Measurements from ENCODE around the gene LETM1. TPM values are rescaled to one million over a fixed set of nuclear protein-coding genes. Genes with fewer than 3 reads are reported as not detected.

Gene LETM1
- total and polyA plus RNA-seq, 2 donors (not counting 1 experiment from before 2014, with no cell fraction given): 28.5 to 45.1 TPM

- no peaks in the 10 kb centered on the region for H3K9me3 ChIP-seq (ENCODE audit: control extremely low read depth in 1 of 3, control insufficient read depth in 2 of 3, insufficient read depth in 1 of 3, low read length in 2 of 3)
- WGBS (ENCODE audit: insufficient coverage): 83% methylated on average over 10 of the region's 11 CpGs
- intact Hi-C loops (cut with micrococcal nuclease): no loop called here
- no peak overlapping the region for H3K9ac ChIP-seq (ENCODE audit: low read length)
- no peaks in the 10 kb centered on the region for H3K36me3 ChIP-seq (replicated peaks in 1 of 2; ENCODE audit: control extremely low read depth in 1 of 2, control insufficient read depth in 1 of 2, extremely low read depth in 1 of 2, insufficient read depth in 2 of 2, low read length in 1 of 2)
- H3K4me1 ChIP-seq (ENCODE audit: control insufficient read depth in 2 of 2, insufficient read depth in 2 of 2, low read length in 2 of 2): no peaks in the 10 kb centered on the region
- Mint-ChIP-seq H3K4me1 (no peaks in the 10 kb centered on the region), H3K27ac (no peak overlapping the region), H3K9me3 (ENCODE audit: insufficient read depth) (no peaks in the 10 kb centered on the region), H3K27me3 (no peaks in the 10 kb centered on the region), H3K4me3 (no peak overlapping the region)
- no peak overlapping the region for H2AFZ ChIP-seq (ENCODE audit: insufficient read depth, low read depth, low read length, poor library complexity, severe bottlenecking)
- H4K20me1 ChIP-seq (ENCODE audit: control insufficient read depth, insufficient read depth, low read length, poor library complexity, severe bottlenecking): peaks cover 9% of the 10 kb centered on the region
- H3K27ac ChIP-seq (ENCODE audit: low read length in 2 of 2): no peak overlapping the region
- ChIA-PET POLR2A (no interaction called here), CTCF (interaction anchor here (1.0 kb wide), 1 partner anchor 113 kb away, joined by 4 read pairs; no protein-coding TSS in a partner anchor)
- no peak for TF ChIP-seq EZH2 (IDR thresholded peaks at IDR 0.05; ENCODE audit: borderline replicate concordance, insufficient read depth, low read depth, low read length, poor library complexity, severe bottlenecking)
- TF ChIP-seq, protein P1, sequence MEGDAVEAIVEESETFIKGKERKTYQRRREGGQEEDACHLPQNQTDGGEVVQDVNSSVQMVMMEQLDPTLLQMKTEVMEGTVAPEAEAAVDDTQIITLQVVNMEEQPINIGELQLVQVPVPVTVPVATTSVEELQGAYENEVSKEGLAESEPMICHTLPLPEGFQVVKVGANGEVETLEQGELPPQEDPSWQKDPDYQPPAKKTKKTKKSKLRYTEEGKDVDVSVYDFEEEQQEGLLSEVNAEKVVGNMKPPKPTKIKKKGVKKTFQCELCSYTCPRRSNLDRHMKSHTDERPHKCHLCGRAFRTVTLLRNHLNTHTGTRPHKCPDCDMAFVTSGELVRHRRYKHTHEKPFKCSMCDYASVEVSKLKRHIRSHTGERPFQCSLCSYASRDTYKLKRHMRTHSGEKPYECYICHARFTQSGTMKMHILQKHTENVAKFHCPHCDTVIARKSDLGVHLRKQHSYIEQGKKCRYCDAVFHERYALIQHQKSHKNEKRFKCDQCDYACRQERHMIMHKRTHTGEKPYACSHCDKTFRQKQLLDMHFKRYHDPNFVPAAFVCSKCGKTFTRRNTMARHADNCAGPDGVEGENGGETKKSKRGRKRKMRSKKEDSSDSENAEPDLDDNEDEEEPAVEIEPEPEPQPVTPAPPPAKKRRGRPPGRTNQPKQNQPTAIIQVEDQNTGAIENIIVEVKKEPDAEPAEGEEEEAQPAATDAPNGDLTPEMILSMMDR (IDR thresholded peaks at IDR 0.05): no peak
- ATAC-seq (ENCODE audit: low read depth) (no peak), DNase-seq (no peak)
- H3K4me2 ChIP-seq (replicated peaks; ENCODE audit: low read depth, low read length, poor library complexity, severe bottlenecking): no peak overlapping the region
- no peak overlapping the region for H3K4me3 ChIP-seq (ENCODE audit: control extremely low read depth in 1 of 5, extremely low read depth in 1 of 5, insufficient read depth in 1 of 5, low read depth in 2 of 5, low read length in 4 of 5)
- no peaks in the 10 kb centered on the region for H3K79me2 ChIP-seq (ENCODE audit: control insufficient read depth, insufficient read depth, low read length)
- no peaks in the 10 kb centered on the region for H3K27me3 ChIP-seq (replicated peaks in 1 of 4; ENCODE audit: control extremely low read depth in 1 of 4, control insufficient read depth in 3 of 4, insufficient read depth in 4 of 4, low read length in 3 of 4)
Measured at GRCh38 chr4:1806223-1806564, 49.8 kb downstream of the LETM1 start.

- Histone ChIP-seq H3K4me1 (ENCODE audit: control insufficient read depth in 2 of 2, insufficient read depth in 2 of 2, low read length in 2 of 2) (no peaks in the 10 kb centered on the region), H2AFZ (ENCODE audit: insufficient read depth, low read depth, low read length, poor library complexity, severe bottlenecking) (no peak overlapping the region), H4K20me1 (ENCODE audit: control insufficient read depth, insufficient read depth, low read length, poor library complexity, severe bottlenecking) (peaks cover 9% of the 10 kb centered on the region), H3K79me2 (ENCODE audit: control insufficient read depth, insufficient read depth, low read length) (no peaks in the 10 kb centered on the region), H3K9ac (ENCODE audit: low read length) (no peak overlapping the region), H3K4me2 (replicated peaks; ENCODE audit: low read depth, low read length, poor library complexity, severe bottlenecking) (no peak overlapping the region), H3K27ac (ENCODE audit: low read length in 2 of 2) (no peak overlapping the region), H3K27me3 (replicated peaks in 1 of 4; ENCODE audit: control extremely low read depth in 1 of 4, control insufficient read depth in 3 of 4, insufficient read depth in 4 of 4, low read length in 3 of 4) (no peaks in the 10 kb centered on the region), H3K4me3 (ENCODE audit: control extremely low read depth in 1 of 5, extremely low read depth in 1 of 5, insufficient read depth in 1 of 5, low read depth in 2 of 5, low read length in 4 of 5) (no peak overlapping the region), H3K9me3 (ENCODE audit: control extremely low read depth in 1 of 3, control insufficient read depth in 2 of 3, insufficient read depth in 1 of 3, low read length in 2 of 3) (no peaks in the 10 kb centered on the region), H3K36me3 (replicated peaks in 1 of 2; ENCODE audit: control extremely low read depth in 1 of 2, control insufficient read depth in 1 of 2, extremely low read depth in 1 of 2, insufficient read depth in 2 of 2, low read length in 1 of 2) (no peaks in the 10 kb centered on the region)
- DNase-seq (no peak), ATAC-seq (ENCODE audit: low read depth) (no peak)
- no peaks in the 10 kb centered on the region for H3K27me3 Mint-ChIP-seq
- no peaks in the 10 kb centered on the region for H3K4me1 Mint-ChIP-seq
- no peak overlapping the region for H3K27ac Mint-ChIP-seq
- no peaks in the 10 kb centered on the region for H3K9me3 Mint-ChIP-seq (ENCODE audit: insufficient read depth)
- WGBS (ENCODE audit: insufficient coverage): 93% methylated on average over 47 of the region's 47 CpGs
- POLR2A ChIA-PET: no interaction called here
- CTCF ChIA-PET: no interaction called here
- intact Hi-C loops (cut with micrococcal nuclease): no loop called here
- no peak overlapping the region for H3K4me3 Mint-ChIP-seq
- TF ChIP-seq, protein P1 (IDR thresholded peaks at IDR 0.05): no peak
Measured at GRCh38 chr4:1805493-1806222, 50.3 kb downstream of the LETM1 start.
